Upper lobe of right lung (tissue), 1 donor: ENCODE measurements around the gene TIMP3. TPM values are rescaled to one million over a fixed set of nuclear protein-coding genes. Genes with fewer than 3 reads are reported as not detected.

Experiments
- ATAC-seq: fragments of 200-7000 bp; cut with Tn5 transposase; one replicate; pipeline ENCODE4 v1.9.1; 2020; ENCODE audit warnings: mild to moderate bottlenecking, moderate library complexity
- DNase-seq: peaks from one replicate; pipeline ENCODE4 v3.0.0-alpha.2; 2020
- H3K27ac ChIP-seq: fragments of 200-600 bp; one replicate; pipeline ENCODE4 v1.8.0; 2022
- H3K27me3 ChIP-seq: fragments of 200-600 bp; one replicate; pipeline ENCODE4 v1.8.0; 2022; ENCODE audit warnings: mild to moderate bottlenecking
- H3K36me3 ChIP-seq: fragments of 200-600 bp; one replicate; pipeline ENCODE4 v1.8.0; 2022
- H3K4me1 ChIP-seq: fragments of 200-600 bp; one replicate; pipeline ENCODE4 v1.8.0; 2022
- H3K4me3 ChIP-seq: fragments of 200-600 bp; one replicate; pipeline ENCODE4 v1.8.0; 2022; ENCODE audit warnings: mild to moderate bottlenecking
- H3K9me3 ChIP-seq: fragments of 200-600 bp; one replicate; pipeline ENCODE4 v1.8.0; 2022
- CTCF ChIP-seq: fragments of 200-600 bp; IDR thresholded peaks from one replicate; pipeline ENCODE4 v1.8.0; 2022; ENCODE audit warnings: antibody characterized with exemption
- intact Hi-C: fragments of 100-400 bp; cut with DNase I; formaldehyde crosslinking; loops from one replicate; pipeline ENCODE4 v1.11.0; 2022
- total RNA-seq: library from RNA; stranded (reverse); fragmentation: NEBNext Ultra II Directional; extraction: Animal tissue kit (Norgen Biotek cat#: 25700); gene quantifications from one replicate; pipeline ENCODE4 v1.2.1, GENCODE V29; 2021
- donor health status: DM: no; HTN: yes; CAD: no; lungs with severe emphysema.

TIMP3 gene
- total RNA-seq, 1 donor from 2014 or later, result 749 TPM

GRCh38 chr22:32879550-32879949 lies 78.0 kb downstream of the TIMP3 start:
- Histone ChIP-seq H3K27ac (no peak overlapping the region), H3K27me3 (no peaks in the 10 kb centered on the region), H3K36me3 (no peaks in the 10 kb centered on the region), H3K9me3 (no peaks in the 10 kb centered on the region), H3K4me1 (peaks cover 15% of the 10 kb centered on the region), H3K4me3 (no peak overlapping the region)
- no peak for DNase-seq
- TF ChIP-seq CTCF, result no peak
- no peak for ATAC-seq
- intact Hi-C loops, result no loop called here

GRCh38 chr22:32880061-32880460 lies 78.6 kb downstream of the TIMP3 start:
- H3K27me3 ChIP-seq, result no peaks in the 10 kb centered on the region
- no peaks in the 10 kb centered on the region for H3K36me3 ChIP-seq
- no peak for TF ChIP-seq CTCF
- intact Hi-C loops, result no loop called here
- peaks cover 13% of the 10 kb centered on the region for H3K4me1 ChIP-seq
- H3K9me3 ChIP-seq, result no peaks in the 10 kb centered on the region
- H3K4me3 ChIP-seq, result no peak overlapping the region
- H3K27ac ChIP-seq, result no peak overlapping the region
- ATAC-seq (no peak), DNase-seq (no peak)

DNA sequence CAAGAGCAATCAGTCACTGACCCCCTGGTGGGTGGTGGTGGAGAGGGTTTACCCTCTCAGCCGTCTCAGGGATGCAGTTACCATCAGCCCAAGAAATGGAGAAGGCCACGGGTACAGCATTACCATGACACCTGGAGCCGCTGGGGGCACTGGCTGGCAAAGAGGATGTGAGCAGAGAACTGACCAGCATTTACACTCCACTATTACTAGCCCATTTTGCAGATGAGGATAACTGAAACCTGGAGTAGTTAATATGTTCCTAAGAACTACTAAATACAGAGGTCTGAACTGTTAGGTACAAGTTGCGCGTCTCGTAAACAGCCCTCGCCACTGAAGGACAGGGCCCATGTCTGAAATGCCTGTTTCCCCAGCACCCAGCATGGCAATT lies 79.0 kb downstream of the TIMP3 start:
- no peaks in the 10 kb centered on the region for H3K9me3 ChIP-seq
- intact Hi-C loops, result no loop called here
- no peaks in the 10 kb centered on the region for H3K36me3 ChIP-seq
- no peak for ATAC-seq
- peaks cover 11% of the 10 kb centered on the region for H3K4me1 ChIP-seq
- no peak overlapping the region for H3K27ac ChIP-seq
- no peak for TF ChIP-seq CTCF
- H3K4me3 ChIP-seq, result no peak overlapping the region
- no peak for DNase-seq
- no peaks in the 10 kb centered on the region for H3K27me3 ChIP-seq

DNA sequence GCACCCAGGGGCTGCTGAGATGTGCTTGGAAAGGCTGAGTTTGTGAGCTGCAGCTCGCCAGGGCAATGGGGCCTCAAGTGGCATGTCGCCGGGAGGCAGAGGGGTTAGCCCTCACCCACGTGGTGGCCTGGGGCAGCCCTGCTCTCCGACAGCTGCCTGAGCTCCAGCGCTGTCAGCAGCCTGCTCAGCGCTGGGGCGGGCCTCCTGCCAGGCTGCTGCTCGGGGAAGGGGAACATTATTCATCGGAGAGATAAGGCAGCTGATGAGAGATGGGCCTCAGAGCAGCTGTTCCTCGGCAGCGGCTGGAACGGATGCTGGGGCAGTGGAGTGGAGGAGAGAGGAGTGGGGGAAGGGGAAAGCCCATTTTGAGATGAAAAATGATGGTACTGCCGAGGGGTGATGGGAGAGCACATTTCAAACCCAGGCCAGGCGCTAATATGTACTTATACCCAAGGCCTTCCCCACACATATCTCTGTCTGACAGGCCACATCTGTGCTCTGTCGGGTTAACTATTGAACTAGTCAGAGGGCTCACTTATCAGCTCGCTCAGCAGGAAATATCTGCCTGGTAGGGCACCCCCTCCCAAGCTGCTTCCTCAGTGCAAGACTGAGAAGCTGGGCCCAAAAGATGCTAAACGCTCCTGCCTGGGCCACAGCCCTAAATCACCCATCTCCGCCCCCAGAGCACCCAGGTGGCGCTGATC lies 79.5 kb downstream of the TIMP3 start:
- Histone ChIP-seq H3K4me3 (no peak overlapping the region), H3K27ac (no peak overlapping the region), H3K36me3 (no peaks in the 10 kb centered on the region), H3K4me1 (peaks cover 11% of the 10 kb centered on the region), H3K27me3 (no peaks in the 10 kb centered on the region), H3K9me3 (no peaks in the 10 kb centered on the region)
- intact Hi-C loops, result no loop called here
- no peak for TF ChIP-seq CTCF
- ATAC-seq (peak; percentile 80), DNase-seq (peak; percentile 81)

GRCh38 chr22:32882360-32882755 lies 80.9 kb downstream of the TIMP3 start:
- Histone ChIP-seq H3K4me3 (no peak overlapping the region), H3K27ac (no peak overlapping the region), H3K27me3 (no peaks in the 10 kb centered on the region), H3K36me3 (no peaks in the 10 kb centered on the region), H3K4me1 (peaks cover 11% of the 10 kb centered on the region), H3K9me3 (no peaks in the 10 kb centered on the region)
- no peak for ATAC-seq
- no peak for DNase-seq
- intact Hi-C loops, result no loop called here
- no peak for TF ChIP-seq CTCF
